Epithelial cell of esophagus (primary cell): ENCODE measurements around the gene CC2D2A.
A peak's percentile ranks its signal among the peaks of the same experiment; 100 is the strongest.

Experiments
- DNase-seq: peaks from one replicate; pipeline ENCODE4 v3.0.0; 2010; ENCODE audit warnings: low read depth
- H3K4me3 ChIP-seq: 2 replicates; pipeline ENCODE4 v1.5.1; 2011; ENCODE audit warnings: mild to moderate bottlenecking, low read length, control low read depth
- TF ChIP-seq, protein P1 (sequence below): IDR thresholded peaks from 2 replicates; pipeline ENCODE4 v1.5.1; 2011; ENCODE audit warnings: low read depth, mild to moderate bottlenecking, low read length, control low read depth, inconsistent platforms; ENCODE audit not compliant: insufficient read depth; ENCODE audit errors: missing control alignments

Gene CC2D2A

DNA sequence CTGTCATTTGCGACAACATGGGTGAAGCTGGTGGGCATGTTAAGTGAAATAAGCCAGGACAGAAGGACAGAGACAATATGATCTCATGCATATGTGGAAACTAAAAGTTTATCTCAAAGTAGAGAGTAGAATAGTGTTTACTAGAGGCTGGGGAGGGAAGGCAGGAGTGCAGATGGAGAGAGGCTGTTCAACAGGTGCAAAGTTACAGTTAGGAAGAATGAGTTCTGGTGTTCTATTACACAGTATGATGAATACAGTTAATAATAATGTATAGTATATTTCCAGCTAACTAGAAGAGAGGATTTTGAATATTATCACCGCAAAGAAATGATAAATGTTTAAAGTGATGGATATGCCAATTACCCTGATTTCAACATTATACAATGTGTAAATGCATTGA lies 115.6 kb downstream of the CC2D2A start:
- no peak for DNase-seq
- H3K4me3 ChIP-seq, result no peak overlapping the region
- TF ChIP-seq, protein P1, sequence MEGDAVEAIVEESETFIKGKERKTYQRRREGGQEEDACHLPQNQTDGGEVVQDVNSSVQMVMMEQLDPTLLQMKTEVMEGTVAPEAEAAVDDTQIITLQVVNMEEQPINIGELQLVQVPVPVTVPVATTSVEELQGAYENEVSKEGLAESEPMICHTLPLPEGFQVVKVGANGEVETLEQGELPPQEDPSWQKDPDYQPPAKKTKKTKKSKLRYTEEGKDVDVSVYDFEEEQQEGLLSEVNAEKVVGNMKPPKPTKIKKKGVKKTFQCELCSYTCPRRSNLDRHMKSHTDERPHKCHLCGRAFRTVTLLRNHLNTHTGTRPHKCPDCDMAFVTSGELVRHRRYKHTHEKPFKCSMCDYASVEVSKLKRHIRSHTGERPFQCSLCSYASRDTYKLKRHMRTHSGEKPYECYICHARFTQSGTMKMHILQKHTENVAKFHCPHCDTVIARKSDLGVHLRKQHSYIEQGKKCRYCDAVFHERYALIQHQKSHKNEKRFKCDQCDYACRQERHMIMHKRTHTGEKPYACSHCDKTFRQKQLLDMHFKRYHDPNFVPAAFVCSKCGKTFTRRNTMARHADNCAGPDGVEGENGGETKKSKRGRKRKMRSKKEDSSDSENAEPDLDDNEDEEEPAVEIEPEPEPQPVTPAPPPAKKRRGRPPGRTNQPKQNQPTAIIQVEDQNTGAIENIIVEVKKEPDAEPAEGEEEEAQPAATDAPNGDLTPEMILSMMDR, result no peak

DNA sequence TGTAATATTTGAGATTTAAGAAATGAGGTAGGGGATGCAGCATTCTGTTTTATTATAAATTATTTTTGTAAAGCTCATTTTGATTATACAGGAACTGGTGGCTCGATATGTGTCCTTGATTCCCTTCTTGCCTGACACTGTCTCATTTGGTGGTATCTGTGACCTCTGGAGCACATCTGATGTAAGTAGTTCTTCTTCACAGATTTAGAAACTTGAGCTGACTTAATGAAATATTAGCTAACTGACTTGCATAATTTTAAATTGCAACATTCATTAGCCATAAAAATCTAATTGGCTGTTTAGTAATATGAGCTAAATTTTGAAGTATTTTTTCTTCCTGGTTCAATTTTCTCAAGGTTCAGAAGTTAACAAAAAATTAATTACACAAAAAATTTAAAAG lies 116.4 kb downstream of the CC2D2A start:
- no peak for DNase-seq

DNA sequence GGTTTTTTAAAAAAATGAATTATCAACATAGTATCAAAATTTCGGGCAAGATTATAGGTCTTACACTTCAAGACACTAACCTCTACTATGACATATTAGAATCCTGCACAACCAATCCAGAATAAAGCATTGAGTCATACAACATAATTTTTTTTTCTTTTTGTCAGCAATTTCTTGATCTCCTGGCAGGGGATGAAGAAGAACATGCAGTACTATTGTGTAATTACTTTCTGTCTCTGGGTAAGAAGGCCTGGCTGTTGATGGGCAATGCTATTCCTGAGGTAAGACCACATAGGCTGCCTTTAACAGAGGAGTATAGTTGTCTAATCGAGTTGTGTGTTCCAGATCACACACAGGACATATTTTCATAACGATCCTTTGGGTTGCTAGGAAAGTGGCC lies 118.0 kb downstream of the CC2D2A start:
- no peak overlapping the region for H3K4me3 ChIP-seq
- TF ChIP-seq, protein P1, result no peak
- DNase-seq, result peak; percentile 13

More for the DNA sequence above, 116.4 kb downstream of the CC2D2A start:
- TF ChIP-seq, protein P1, result no peak
- H3K4me3 ChIP-seq, result no peak overlapping the region

DNA sequence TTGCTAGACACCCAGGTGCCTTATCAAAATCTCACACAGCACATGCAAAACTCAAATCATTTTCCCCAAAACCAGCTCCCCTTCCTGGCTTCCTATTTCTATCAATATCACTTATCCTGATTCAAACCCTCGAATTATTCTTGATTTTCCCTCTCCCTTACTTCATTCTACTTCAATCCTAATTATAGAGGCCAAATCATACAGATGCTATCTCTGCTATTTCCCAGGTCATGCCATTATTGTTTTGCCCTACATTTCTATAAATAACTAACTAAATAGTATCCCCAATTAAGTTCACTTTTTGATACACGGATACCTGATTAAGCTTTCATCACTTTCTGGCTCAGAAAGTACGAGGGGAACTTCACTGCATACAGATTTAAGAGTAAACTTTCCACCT lies 123.1 kb downstream of the CC2D2A start:
- DNase-seq, result no peak
- H3K4me3 ChIP-seq, result no peak overlapping the region
- TF ChIP-seq, protein P1, result no peak

DNA sequence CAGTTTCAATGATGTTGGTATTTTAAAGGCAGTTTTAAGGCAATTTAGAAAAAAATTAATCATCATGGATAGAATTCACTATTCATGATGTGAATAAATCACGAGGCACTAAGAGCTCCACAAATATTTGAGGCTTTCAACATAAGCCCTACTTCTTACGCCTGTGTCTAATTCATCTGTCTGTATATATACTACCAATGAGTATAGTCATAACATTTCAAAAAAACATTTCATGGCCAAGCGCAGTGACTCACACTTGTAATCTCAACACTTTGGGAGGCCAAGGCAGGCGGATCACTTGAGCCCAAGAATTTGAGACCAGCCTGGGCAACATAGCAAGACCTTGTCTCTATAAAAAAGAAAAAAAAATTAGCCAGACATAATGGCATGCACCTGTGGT lies 129.0 kb downstream of the CC2D2A start:
- H3K4me3 ChIP-seq, result no peak overlapping the region
- no peak for DNase-seq
- TF ChIP-seq, protein P1, result no peak

DNA sequence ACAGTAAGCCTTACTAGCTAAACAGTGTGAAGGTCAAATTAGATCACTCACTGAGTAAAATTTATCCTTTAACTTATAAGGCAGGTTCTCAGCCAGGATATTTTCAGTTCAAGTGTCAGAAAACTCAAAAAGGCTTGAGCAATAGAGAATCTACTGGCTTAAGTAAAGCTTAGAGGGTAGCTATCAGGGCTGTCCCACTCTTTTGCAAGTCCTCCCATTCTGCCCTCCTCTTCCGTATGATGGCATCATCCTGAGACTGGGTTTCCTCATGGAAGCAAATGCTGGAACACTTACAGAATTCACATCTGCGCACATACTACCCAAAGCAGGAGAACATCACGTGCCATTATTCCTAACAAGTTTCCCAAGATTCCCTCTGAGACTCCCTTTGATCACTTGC lies 130.5 kb downstream of the CC2D2A start:
- DNase-seq, result no peak
- TF ChIP-seq, protein P1, result no peak
- H3K4me3 ChIP-seq, result no peak overlapping the region

DNA sequence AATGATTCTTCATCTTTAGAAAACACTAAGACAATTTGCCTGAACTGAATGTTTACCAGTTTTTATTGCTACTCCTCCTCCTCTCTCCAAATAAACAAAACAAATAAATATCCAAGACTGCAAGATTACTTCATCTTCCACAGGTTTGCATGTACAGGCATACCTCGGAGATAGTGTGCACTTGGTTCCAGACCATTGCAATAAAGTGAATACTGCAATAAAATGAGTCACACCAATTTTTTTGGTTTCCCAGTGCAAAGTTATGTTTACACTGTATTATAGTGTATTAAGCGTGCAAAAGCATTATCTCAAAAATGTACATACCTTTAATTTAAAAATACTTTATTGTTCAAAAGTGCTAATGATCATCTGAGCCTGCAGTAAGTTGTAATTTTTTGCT lies 132.2 kb downstream of the CC2D2A start:
- H3K4me3 ChIP-seq, result no peak overlapping the region
- TF ChIP-seq, protein P1, result no peak
- DNase-seq, result peak; percentile 31
